ENCODE measurements around the gene KLHL22.

The KLHL22 gene

DNA sequence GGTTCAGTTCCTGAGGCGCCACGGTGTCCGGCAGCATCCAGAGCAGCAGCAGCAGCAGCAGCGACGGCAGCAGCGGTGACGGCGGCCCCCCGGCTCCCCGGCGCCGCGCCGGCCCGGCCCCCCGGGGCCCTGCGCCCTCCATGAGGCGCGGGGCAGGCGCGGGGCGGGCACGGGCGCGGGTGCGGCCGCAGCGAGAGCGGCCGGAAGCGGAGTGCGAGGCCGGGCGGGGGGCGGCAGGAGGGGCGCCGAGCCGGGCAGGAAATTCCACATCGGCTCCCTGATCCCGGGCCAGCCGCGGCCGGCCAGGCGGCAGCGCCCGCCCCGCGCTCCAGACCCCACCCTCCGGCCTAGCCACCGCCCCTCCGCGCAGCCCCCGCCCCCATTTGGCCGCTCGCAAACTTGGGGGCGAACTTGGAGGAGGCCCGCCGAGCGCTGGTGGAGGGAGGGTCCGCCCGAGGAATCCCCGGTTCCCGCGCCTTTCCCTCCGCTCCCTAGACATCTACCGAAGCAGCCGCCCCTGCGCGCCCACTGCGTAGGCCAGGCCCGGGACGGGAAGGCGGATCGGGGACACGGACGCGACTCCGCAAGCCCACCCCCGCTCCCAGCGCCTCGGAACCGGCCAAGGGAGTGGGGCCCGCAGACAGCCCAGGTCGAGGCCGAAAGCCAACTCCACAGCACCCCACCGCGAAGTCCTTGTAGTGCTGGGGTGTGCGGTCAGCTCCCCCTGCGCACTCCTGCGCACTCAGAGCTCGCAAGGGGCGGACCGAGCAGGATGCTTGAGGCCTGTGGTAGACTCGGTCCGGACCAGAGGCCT lies 57.8 kb downstream of the KLHL22 start, which contains the start of gene SCARF2:
Gene SCARF2, minus strand, starts transcription at position 213 of the 814 bp plus-strand sequence. Its CDS starts 71 bp downstream, at position 142.
- H3K9ac ChIP-seq (ENCODE audit: low read depth, low read length), result peak within 1 kb of the TSS; percentile 63; the same call in 1 of the 2 replicates
- H3K27me3 ChIP-seq (ENCODE audit: insufficient read depth, low read length), result peaks cover 72% of the 10 kb centered on the region
- H3K27ac ChIP-seq (ENCODE audit: low read length), result no peak within 1 kb of the TSS

GRCh38 chr22:20436768-20437612 lies 58.6 kb downstream of the KLHL22 start:
- no peaks in the 10 kb centered on the region for H3K36me3 ChIP-seq (ENCODE audit: insufficient read depth, low read depth, low read length)
- peak overlapping the region; percentile 66 for H3K4me3 ChIP-seq (ENCODE audit: low read length)
- peaks cover 80% of the 10 kb centered on the region for H3K27me3 ChIP-seq (ENCODE audit: insufficient read depth, low read length)
- no peak overlapping the region for H3K27ac ChIP-seq (ENCODE audit: low read length)
- no peak overlapping the region for H3K9ac ChIP-seq (ENCODE audit: low read depth, low read length)
- no peaks in the 10 kb centered on the region; the same call in 1 of the 2 replicates for H3K9me3 ChIP-seq (ENCODE audit: insufficient read depth, low read depth, low read length)
- H3K4me1 ChIP-seq (ENCODE audit: insufficient read depth, low read length), result peaks cover 4% of the 10 kb centered on the region; the same call in 1 of the 2 replicates

More for the DNA sequence above, 57.8 kb downstream of the KLHL22 start, which contains the start of gene SCARF2:
- H3K4me3 ChIP-seq (ENCODE audit: low read length), result peak within 1 kb of the TSS; percentile 73
- no peaks in the 10 kb centered on the region; the same call in 1 of the 2 replicates for H3K9me3 ChIP-seq (ENCODE audit: insufficient read depth, low read depth, low read length)
- H3K36me3 ChIP-seq (ENCODE audit: insufficient read depth, low read depth, low read length), result no peaks in the 10 kb centered on the region
- H3K4me1 ChIP-seq (ENCODE audit: insufficient read depth, low read length), result peaks cover 4% of the 10 kb centered on the region; the same call in 1 of the 2 replicates

GRCh38 chr22:20436307-20436767 lies 59.3 kb downstream of the KLHL22 start:
- Histone ChIP-seq H3K9me3 (ENCODE audit: insufficient read depth, low read depth, low read length) (no peaks in the 10 kb centered on the region; the same call in 1 of the 2 replicates), H3K4me3 (ENCODE audit: low read length) (peak overlapping the region; percentile 66; the same call in 1 of the 2 replicates), H3K9ac (ENCODE audit: low read depth, low read length) (no peak overlapping the region), H3K27ac (ENCODE audit: low read length) (no peak overlapping the region), H3K27me3 (ENCODE audit: insufficient read depth, low read length) (peaks cover 86% of the 10 kb centered on the region), H3K4me1 (ENCODE audit: insufficient read depth, low read length) (peaks cover 4% of the 10 kb centered on the region; the same call in 1 of the 2 replicates), H3K36me3 (ENCODE audit: insufficient read depth, low read depth, low read length) (no peaks in the 10 kb centered on the region)

DNA sequence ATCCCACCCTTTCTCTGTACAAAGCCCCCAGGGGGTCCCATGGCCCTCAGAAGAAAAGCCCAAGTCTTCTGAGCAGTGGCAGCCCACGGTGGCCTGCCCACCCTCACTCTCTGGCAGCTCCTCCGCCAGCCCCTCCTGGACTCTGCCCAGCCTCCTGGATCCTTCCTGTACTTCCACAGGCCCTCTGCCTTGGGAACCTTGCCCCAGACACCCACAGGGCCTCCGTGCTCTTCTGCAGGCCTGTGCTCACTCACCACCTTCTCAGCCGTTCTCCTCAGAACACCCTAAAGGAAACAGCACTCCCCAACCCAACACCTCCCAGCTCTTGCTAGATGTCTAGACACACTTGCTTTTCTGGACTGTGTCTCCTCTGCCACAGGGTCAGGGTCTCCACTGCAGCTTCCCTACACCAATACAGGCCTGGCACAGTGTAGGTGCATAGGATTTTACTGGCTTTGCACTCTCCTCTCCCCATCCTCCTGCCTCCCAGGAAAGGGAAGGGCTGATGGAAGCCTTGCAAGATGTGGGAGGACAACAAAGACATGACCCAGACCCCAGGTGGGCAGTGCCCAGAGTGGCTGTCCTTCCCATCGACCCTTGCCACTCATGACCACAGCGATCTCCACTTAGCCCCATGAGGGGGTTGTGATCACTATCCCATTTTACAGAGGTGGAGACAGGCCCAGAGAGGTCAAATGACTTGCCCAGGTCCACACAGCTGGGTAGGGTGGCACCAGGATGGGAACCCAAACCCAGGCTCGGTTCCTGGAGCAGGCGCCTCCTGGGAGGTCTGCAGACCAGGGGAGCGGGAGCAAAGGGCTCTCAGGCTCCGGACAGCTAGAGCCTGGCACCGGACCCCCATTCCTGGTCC lies 59.9 kb downstream of the KLHL22 start:
- Histone ChIP-seq H3K27ac (ENCODE audit: low read length) (no peak overlapping the region), H3K9me3 (ENCODE audit: insufficient read depth, low read depth, low read length) (no peaks in the 10 kb centered on the region; the same call in 1 of the 2 replicates), H3K27me3 (ENCODE audit: insufficient read depth, low read length) (peaks cover 93% of the 10 kb centered on the region), H3K9ac (ENCODE audit: low read depth, low read length) (no peak overlapping the region), H3K4me1 (ENCODE audit: insufficient read depth, low read length) (peaks cover 4% of the 10 kb centered on the region; the same call in 1 of the 2 replicates), H3K4me3 (ENCODE audit: low read length) (peak overlapping the region; percentile 66; the same call in 1 of the 2 replicates), H3K36me3 (ENCODE audit: insufficient read depth, low read depth, low read length) (no peaks in the 10 kb centered on the region)

DNA sequence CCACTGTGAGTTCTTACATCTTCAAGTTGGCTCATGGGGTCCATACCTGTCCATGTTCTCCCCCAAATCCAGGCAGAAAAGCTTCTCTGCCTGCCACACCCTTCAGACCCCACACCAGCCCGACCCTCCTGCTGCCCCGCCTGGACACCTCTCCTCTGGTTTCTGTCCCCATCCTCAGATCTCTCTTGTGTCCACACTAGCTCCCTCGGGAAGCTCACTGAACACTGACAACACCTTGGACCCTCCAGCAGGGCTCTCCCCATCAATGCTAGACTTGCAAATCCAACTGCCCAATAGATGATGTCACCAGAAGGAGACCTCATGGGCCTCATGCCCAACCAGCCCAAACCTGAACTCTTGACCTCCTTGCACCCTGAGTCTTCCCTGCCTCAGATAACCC lies 60.8 kb downstream of the KLHL22 start:
- Histone ChIP-seq H3K27me3 (ENCODE audit: insufficient read depth, low read length) (peaks cover 97% of the 10 kb centered on the region), H3K9me3 (ENCODE audit: insufficient read depth, low read depth, low read length) (no peaks in the 10 kb centered on the region; the same call in 1 of the 2 replicates)

DNA sequence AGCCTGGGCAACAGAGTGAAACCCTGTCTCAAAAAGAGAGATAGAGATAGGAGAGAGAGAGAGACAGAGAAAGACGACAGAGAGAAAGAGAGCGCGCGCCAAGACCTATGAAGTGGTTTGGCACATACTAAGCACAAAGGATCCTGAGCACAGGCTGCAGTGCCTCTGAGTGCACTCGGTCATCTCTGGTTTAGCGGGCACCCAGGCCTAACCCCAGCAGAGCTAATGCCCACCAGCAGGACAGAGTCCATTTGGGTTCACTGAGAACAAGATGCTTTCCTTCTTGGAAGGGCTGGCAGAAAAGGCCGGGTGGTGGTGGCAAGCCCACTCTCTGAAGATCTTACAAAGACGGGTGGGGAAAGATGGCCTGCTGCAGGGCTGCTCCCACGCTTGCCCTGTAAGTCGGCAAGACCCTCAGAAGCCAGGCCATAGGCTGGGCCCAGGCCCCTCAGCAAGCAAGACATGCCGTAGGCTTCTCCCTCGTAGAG lies 61.3 kb downstream of the KLHL22 start:
- no peak overlapping the region for H3K27ac ChIP-seq (ENCODE audit: low read length)
- H3K9ac ChIP-seq (ENCODE audit: low read depth, low read length), result no peak overlapping the region
- no peaks in the 10 kb centered on the region; the same call in 1 of the 2 replicates for H3K9me3 ChIP-seq (ENCODE audit: insufficient read depth, low read depth, low read length)
- H3K4me1 ChIP-seq (ENCODE audit: insufficient read depth, low read length), result peaks cover 4% of the 10 kb centered on the region; the same call in 1 of the 2 replicates
- no peak overlapping the region for H3K4me3 ChIP-seq (ENCODE audit: low read length)
- peaks cover 97% of the 10 kb centered on the region for H3K27me3 ChIP-seq (ENCODE audit: insufficient read depth, low read length)
- no peaks in the 10 kb centered on the region for H3K36me3 ChIP-seq (ENCODE audit: insufficient read depth, low read depth, low read length)

More for the DNA sequence above, 60.8 kb downstream of the KLHL22 start:
- no peak overlapping the region for H3K9ac ChIP-seq (ENCODE audit: low read depth, low read length)
- H3K4me3 ChIP-seq (ENCODE audit: low read length), result no peak overlapping the region
- H3K27ac ChIP-seq (ENCODE audit: low read length), result no peak overlapping the region
- H3K36me3 ChIP-seq (ENCODE audit: insufficient read depth, low read depth, low read length), result no peaks in the 10 kb centered on the region
- H3K4me1 ChIP-seq (ENCODE audit: insufficient read depth, low read length), result peaks cover 4% of the 10 kb centered on the region; the same call in 1 of the 2 replicates

- Histone ChIP-seq H3K9me3 (ENCODE audit: insufficient read depth, low read depth, low read length) (no peaks in the 10 kb centered on the region; the same call in 1 of the 2 replicates), H3K27me3 (ENCODE audit: insufficient read depth, low read length) (peaks cover 97% of the 10 kb centered on the region), H3K36me3 (ENCODE audit: insufficient read depth, low read depth, low read length) (no peaks in the 10 kb centered on the region), H3K4me3 (ENCODE audit: low read length) (no peak overlapping the region), H3K27ac (ENCODE audit: low read length) (no peak overlapping the region), H3K9ac (ENCODE audit: low read depth, low read length) (no peak overlapping the region), H3K4me1 (ENCODE audit: insufficient read depth, low read length) (peaks cover 6% of the 10 kb centered on the region; the same call in 1 of the 2 replicates)
These were observed 61.8 kb downstream of the KLHL22 start for GRCh38 chr22:20433686-20434241.

DNA sequence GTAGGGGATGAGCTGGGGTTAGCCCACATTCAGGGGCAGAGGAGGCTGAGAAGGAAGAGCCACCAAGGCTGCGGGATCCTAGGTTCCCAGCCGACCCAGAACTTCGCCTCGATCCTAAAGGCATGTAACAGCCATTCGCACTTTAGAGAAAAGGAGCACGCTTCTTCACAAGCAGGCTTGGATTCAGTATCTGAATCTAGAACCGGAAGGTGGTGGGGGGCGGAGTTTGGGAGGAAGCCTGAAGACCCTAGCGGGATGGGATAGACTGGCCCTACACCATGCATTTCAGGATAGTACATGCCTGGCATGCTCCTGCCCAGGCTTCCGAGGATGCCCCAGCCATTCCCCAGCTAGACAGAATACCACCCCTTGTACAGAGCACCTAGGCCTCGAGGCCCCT lies 62.4 kb downstream of the KLHL22 start:
- no peaks in the 10 kb centered on the region; the same call in 1 of the 2 replicates for H3K9me3 ChIP-seq (ENCODE audit: insufficient read depth, low read depth, low read length)
- peaks cover 97% of the 10 kb centered on the region for H3K27me3 ChIP-seq (ENCODE audit: insufficient read depth, low read length)
- peaks cover 6% of the 10 kb centered on the region; the same call in 1 of the 2 replicates for H3K4me1 ChIP-seq (ENCODE audit: insufficient read depth, low read length)
- no peak overlapping the region for H3K4me3 ChIP-seq (ENCODE audit: low read length)
- no peak overlapping the region for H3K9ac ChIP-seq (ENCODE audit: low read depth, low read length)
- H3K36me3 ChIP-seq (ENCODE audit: insufficient read depth, low read depth, low read length), result no peaks in the 10 kb centered on the region
- no peak overlapping the region for H3K27ac ChIP-seq (ENCODE audit: low read length)

GRCh38 chr22:20432244-20432686 lies 63.3 kb downstream of the KLHL22 start:
- H3K9me3 ChIP-seq (ENCODE audit: insufficient read depth, low read depth, low read length), result no peaks in the 10 kb centered on the region; the same call in 1 of the 2 replicates
- no peak overlapping the region for H3K4me3 ChIP-seq (ENCODE audit: low read length)
- peaks cover 97% of the 10 kb centered on the region for H3K27me3 ChIP-seq (ENCODE audit: insufficient read depth, low read length)
- peaks cover 6% of the 10 kb centered on the region; the same call in 1 of the 2 replicates for H3K4me1 ChIP-seq (ENCODE audit: insufficient read depth, low read length)
- no peak overlapping the region for H3K9ac ChIP-seq (ENCODE audit: low read depth, low read length)
- H3K36me3 ChIP-seq (ENCODE audit: insufficient read depth, low read depth, low read length), result no peaks in the 10 kb centered on the region
- no peak overlapping the region for H3K27ac ChIP-seq (ENCODE audit: low read length)

DNA sequence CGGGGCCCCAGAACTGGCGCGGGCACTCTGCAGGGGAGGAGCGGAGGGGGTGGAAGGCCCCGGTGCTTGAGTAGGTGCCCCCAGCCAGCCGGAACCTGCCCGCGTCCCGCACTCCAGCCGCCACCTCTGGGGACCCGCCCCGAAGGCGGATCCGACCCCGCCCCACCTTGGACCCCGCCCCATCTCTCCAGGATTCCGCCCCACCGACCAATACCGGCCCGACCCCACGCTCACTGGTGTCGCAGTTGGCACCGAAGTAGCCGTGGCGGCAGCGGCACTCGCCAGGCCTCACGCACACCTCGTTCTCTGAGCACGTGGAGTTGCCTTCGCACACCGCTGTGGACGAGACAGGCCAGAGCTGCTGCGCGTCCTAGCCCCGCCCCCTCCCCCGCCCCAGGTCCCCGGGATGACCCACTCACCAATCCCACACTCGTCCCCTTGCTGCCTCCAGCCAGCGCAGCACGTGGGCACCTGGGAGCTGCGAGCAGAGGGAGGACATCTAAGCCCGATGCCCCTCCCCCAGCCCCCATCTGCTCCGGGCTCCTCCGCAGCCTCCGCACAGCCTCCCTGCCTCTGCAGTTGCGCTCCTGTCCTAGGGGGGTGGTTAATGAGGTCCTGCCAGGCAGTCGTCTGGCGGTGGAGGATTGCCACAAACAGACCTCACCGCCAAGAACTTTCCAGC lies 63.9 kb downstream of the KLHL22 start:
- Histone ChIP-seq H3K27me3 (ENCODE audit: insufficient read depth, low read length) (peaks cover 91% of the 10 kb centered on the region), H3K4me3 (ENCODE audit: low read length) (peak overlapping the region; percentile 56), H3K4me1 (ENCODE audit: insufficient read depth, low read length) (peaks cover 6% of the 10 kb centered on the region; the same call in 1 of the 2 replicates), H3K9me3 (ENCODE audit: insufficient read depth, low read depth, low read length) (no peaks in the 10 kb centered on the region; the same call in 1 of the 2 replicates), H3K27ac (ENCODE audit: low read length) (no peak overlapping the region), H3K36me3 (ENCODE audit: insufficient read depth, low read depth, low read length) (no peaks in the 10 kb centered on the region), H3K9ac (ENCODE audit: low read depth, low read length) (no peak overlapping the region)
